GM19324 (cell line): ENCODE results near the gene NDUFS3.
A peak's percentile ranks its signal among the peaks of the same experiment; 100 is the strongest.
"Not testable (repeated sequence)": the region's sequence is repeated elsewhere in the genome, so short reads cannot be mapped to it uniquely, and the experiment has no call there.

Source experiments
- ATAC-seq: cut with Tn5 transposase; IDR thresholded peaks from one replicate; pipeline ENCODE4 v1.9.1; 2021; ENCODE audit warnings: mild to moderate bottlenecking, moderate library complexity; ENCODE audit not compliant: unreplicated experiment, low FRiP score

NDUFS3 gene

GRCh38 chr11:47578524-47579494 lies at the start of gene NDUFS3, which contains the start of gene KBTBD4:
Gene NDUFS3 (plus strand): TSS chr11:47579074. CDS start chr11:47579092, 18 bp downstream.
Gene KBTBD4 (minus strand): TSS chr11:47578970. CDS start chr11:47578951, 19 bp downstream.
- peak; percentile 94 for ATAC-seq

GRCh38 chr11:47529951-47530350 lies 48.9 kb upstream of the NDUFS3 start:
- no peak for ATAC-seq

- ATAC-seq, result not testable (repeated sequence)
Observed at GRCh38 chr11:47530721-47531120, 48.2 kb upstream of the NDUFS3 start.

GRCh38 chr11:47531666-47532065 lies 47.2 kb upstream of the NDUFS3 start:
- no peak for ATAC-seq

GRCh38 chr11:47532597-47533213 lies 46.2 kb upstream of the NDUFS3 start:
- no peak for ATAC-seq

GRCh38 chr11:47533690-47534151 lies 45.2 kb upstream of the NDUFS3 start:
- ATAC-seq, result no peak

- no peak for ATAC-seq
Observed at GRCh38 chr11:47534704-47535251, 44.1 kb upstream of the NDUFS3 start.

GRCh38 chr11:47536915-47537314 lies 42.0 kb upstream of the NDUFS3 start:
- no peak for ATAC-seq

GRCh38 chr11:47538741-47539565 lies 39.9 kb upstream of the NDUFS3 start:
- ATAC-seq, result no peak

GRCh38 chr11:47539681-47540039 lies 39.2 kb upstream of the NDUFS3 start:
- no peak for ATAC-seq

- no peak for ATAC-seq
Observed at GRCh38 chr11:47541070-47541469, 37.8 kb upstream of the NDUFS3 start.

- no peak for ATAC-seq
Observed at GRCh38 chr11:47545298-47545697, 33.6 kb upstream of the NDUFS3 start.

GRCh38 chr11:47546274-47546673 lies 32.6 kb upstream of the NDUFS3 start:
- not testable (repeated sequence) for ATAC-seq

GRCh38 chr11:47550288-47551047 lies 28.4 kb upstream of the NDUFS3 start:
- ATAC-seq, result no peak

GRCh38 chr11:47551086-47551485 lies 27.8 kb upstream of the NDUFS3 start:
- ATAC-seq, result no peak

GRCh38 chr11:47552056-47552565 lies 26.8 kb upstream of the NDUFS3 start:
- no peak for ATAC-seq

GRCh38 chr11:47552566-47553405 lies 26.1 kb upstream of the NDUFS3 start, which contains the start of gene CELF1:
Gene CELF1 (minus strand): TSS chr11:47553132. CDS start chr11:47499523, 53,609 bp downstream.
- peak; percentile 94 for ATAC-seq

GRCh38 chr11:47553406-47553743 lies 25.5 kb upstream of the NDUFS3 start:
- peak; percentile 4 for ATAC-seq
